ENCODE data around the gene SLC6A5.

DNA sequence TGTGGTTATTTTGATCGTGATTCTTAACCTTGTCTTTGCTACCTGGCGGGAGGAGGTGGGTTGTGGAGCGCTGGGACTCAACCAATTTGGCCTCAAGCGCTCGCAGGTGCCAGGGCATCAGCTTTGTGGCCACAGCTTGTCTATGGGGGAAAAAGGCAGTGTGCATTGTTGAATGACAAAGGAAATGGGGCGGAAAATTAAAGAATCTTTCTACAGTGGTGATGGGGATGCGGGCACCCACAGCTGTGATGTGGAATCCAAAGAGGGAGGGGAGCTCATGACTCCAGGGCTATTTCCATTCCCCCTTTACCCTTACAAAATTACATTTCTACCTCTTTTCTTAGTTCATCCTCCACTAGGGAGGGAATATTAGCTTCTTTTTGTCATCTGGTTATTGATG, 1.1 kb downstream of the SLC6A5 start:
- no peak for TF ChIP-seq POLR2A (IDR thresholded peaks at IDR 0.05; ENCODE audit: low read length)
- no peak for TF ChIP-seq GATA1 (IDR thresholded peaks at IDR 0.05; ENCODE audit: low read depth, low read length)

All from erythroblast (primary cell).